Hematopoietic multipotent progenitor cell treated with erythropoietin and hydrocortisone succinate and interleukin-3 and kit ligand, for 8 days (in vitro differentiated cells): Measurements from ENCODE around the gene MELK.

Experiments used
- DNase-seq: peaks from one replicate; pipeline ENCODE4 v3.0.0-alpha.2; 2015

The MELK gene

GRCh38 chr9:36676091-36676490 is 103.4 kb downstream of the MELK start:
- DNase-seq, result no peak

- peak; percentile 46 for DNase-seq
These were observed 104.2 kb downstream of the MELK start for GRCh38 chr9:36676778-36677485.

DNA sequence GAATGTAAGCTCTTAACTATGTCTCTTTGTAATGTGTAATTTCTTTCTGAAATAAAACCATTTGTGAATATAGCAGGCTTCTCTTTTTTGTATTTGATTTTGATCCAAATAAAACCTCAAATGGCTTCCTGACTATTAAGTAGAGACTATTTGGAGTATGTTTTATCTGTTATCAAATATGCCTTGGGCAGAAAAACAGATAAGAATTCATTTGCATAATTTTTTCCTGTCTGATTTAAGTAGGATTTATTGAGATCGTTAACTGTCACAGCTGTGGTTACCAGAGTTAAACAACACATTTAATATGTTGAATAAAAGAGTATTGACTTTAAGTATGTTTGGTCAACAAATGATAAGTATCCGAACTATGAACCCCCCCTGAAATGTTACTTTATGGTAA is 104.9 kb downstream of the MELK start:
- no peak for DNase-seq

- peak; percentile 30 for DNase-seq
These were observed 107.0 kb downstream of the MELK start for GRCh38 chr9:36679710-36680109.

- no peak for DNase-seq
These were observed 113.8 kb downstream of the MELK start for GRCh38 chr9:36686471-36686870.

- DNase-seq, result no peak
These were observed 117.9 kb downstream of the MELK start for GRCh38 chr9:36690412-36691168.

- DNase-seq, result no peak
These were observed 119.0 kb downstream of the MELK start for GRCh38 chr9:36691671-36692070.

DNA sequence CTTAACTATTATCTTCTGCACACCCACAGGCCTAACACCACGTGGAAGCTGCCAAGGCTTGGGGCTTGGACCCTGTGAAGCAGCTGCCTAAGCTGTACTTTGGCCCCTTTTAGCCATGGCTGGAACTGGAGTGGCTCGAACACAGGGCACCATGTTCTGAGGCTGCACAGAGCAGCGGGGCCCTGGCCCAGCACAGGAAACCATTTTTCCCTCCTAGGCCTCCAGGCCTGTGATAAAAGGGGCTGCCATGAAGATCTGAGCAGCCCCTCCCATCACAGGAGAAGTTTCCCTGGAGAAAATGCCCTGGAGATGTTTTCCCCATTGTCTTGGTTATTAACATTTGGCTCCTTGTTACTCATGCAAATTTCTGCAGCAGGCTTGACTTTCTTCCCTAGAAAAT is 126.3 kb downstream of the MELK start:
- no peak for DNase-seq

GRCh38 chr9:36704148-36704547 is 131.5 kb downstream of the MELK start:
- DNase-seq, result no peak

GRCh38 chr9:36713515-36714490 is 141.1 kb downstream of the MELK start:
- DNase-seq, result no peak

- no peak for DNase-seq
These were observed 143.8 kb downstream of the MELK start for GRCh38 chr9:36716496-36716895.

- DNase-seq, result no peak
These were observed 144.6 kb downstream of the MELK start for GRCh38 chr9:36717276-36717675.

- no peak for DNase-seq
These were observed 145.9 kb downstream of the MELK start for GRCh38 chr9:36718612-36719011.

DNA sequence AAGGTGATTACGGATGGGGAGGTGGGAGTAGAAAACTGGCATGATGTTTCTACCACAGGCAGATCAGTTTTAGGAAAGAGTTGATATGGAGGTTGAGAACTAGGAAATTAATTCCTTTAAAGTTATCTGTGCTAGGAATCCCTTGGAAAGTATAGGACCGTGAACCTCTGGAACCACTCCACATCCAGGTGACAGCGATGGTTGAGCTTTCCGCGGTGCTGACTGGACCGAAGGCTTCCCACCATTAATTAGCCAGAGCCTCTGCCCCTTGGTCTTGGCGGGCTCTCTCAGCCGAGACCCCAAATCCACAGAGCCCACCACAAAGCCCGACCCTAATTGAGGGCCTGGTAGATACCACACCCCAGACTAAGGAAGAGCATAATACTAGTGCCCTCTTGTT is 147.3 kb downstream of the MELK start:
- DNase-seq, result no peak

- DNase-seq, result no peak
These were observed 149.3 kb downstream of the MELK start for GRCh38 chr9:36721846-36722588.

DNA sequence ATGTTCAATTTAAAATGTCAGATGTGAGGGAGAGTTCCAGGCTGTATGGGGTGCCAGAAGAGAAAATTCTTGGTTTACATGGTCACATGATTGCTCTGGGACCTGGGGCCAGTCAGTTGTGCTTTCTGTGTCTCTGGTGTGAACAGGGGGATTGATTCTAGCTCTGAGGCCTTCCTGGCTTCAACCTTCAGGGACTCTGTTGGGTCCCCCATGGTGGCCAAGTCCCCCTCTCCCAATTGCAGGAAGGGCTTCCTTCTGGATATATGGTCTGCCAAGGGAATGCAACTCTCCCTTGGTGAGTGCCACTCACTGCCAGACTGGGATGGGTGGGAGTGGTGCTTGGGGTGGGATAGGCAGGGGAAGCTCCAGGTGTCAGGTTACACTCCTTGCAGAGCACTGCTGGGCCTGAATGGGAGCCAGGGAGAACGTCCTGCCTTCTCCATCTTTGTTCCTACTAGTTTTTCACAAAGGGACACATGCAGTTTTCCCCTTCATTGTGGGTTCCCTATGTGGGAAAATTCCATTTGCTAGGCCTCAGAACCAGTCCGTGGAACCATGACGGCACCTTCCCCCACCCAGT is 153.2 kb downstream of the MELK start:
- DNase-seq, result no peak
